NCI-H82 treated with DMSO at 0.1 percent for 48 hours (cell line): ENCODE data around the gene SHMT2.

Experiments
- DNase-seq: peaks from one replicate; lab custom pipeline; 2025; ENCODE audit not compliant: unreplicated experiment; lab: John Stamatoyannopoulos, UW

SHMT2 gene

DNA sequence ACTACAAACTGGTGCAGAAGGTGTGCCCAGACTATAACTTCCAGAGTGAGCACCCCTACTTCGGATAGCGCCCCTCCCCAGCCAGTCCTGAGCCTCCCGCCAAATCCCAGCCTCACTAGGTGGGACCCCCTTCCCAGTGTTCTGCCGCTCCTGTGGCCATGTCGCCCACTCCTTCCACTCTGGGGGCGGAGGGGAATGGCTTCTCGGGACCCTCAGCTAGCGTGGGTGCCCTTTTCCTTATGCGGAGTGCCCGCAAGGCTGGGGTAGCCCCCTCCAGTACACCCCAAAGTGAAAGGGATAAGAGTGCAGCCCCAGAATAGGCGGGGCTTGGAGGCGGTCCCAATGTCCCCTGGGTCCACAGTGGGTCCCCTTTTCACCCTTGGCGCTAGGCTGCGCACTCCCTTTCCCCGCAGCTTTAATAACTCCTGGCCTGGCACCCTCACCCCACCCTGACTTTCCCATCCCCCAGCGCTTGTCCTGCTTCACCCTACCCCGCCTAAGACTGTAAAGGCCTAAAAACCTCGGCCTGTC is 3.8 kb upstream of the SHMT2 start:
- no peak for DNase-seq

DNA sequence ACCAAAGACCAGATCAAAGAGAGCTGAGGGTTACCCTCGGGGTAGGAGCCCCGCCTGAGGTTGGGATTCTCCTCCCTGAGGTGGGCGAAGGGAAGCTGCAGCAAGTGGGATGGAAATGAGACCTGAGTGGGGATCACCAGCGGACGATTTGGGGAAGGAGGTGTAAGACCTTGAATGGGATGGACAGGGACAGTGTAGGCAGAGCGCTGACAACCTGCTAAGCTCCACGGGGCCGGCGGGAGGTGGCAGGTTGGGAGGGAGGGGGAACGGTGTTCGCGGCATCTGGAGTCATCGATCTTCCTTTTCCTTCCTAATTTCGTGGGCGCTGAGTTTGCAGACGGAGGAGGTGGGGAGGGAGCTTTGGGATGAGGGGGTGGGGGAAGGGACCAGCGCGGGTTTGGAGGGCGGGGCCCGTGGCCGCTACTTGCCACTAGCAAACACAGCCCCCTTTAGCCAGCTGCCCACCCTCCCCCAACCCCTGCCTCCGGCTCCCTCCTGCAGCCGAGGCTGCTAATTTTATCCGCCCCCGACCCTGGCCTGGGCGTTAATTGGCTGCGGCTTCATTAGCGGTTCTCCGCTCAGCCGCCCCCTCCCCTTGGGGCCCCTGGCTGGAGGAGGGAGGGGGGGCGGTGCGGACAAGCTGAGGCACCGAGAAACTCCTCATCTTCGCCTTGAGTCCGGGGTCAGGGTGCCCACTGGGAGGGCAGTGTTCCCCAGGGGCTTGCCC is 2.8 kb upstream of the SHMT2 start:
- DNase-seq, result peak; percentile 84

DNA sequence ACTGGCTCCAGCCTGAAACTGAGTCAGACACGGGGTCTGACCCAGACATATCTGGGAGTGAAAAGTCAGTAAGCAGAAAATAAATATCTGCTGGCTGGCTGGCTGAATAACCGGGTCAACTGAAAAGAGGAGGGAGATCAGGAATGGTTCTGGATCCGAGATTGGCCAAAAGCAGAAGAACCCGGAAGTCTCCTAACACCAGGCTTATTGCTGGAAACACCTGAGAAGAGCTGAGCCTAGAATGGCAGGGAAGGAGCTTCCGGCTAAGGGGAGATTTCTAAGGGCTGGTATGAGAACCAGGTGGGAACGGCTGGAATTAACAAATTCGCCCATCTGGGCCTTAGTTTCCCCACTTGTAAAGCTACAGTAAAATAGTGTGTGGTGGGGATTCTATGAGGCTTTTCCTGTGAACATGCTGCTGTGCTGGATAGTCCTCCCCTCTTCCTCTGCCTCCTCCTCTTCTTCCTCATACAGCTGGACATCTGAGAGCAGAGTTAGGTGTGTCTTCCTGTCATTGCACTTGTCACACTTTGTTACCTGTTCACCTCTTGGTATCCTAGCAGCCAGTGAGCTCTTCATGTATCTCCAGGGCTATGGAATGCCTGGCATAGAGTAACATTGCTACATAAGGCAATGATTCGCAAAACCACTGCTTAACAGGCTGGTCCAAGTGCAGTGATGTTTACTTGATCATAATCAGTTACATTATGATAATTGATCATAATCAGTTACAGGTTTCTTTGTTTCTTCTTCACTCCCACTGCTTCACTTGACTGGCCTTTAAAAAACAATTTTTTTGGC is 2.0 kb upstream of the SHMT2 start:
- DNase-seq, result no peak

DNA sequence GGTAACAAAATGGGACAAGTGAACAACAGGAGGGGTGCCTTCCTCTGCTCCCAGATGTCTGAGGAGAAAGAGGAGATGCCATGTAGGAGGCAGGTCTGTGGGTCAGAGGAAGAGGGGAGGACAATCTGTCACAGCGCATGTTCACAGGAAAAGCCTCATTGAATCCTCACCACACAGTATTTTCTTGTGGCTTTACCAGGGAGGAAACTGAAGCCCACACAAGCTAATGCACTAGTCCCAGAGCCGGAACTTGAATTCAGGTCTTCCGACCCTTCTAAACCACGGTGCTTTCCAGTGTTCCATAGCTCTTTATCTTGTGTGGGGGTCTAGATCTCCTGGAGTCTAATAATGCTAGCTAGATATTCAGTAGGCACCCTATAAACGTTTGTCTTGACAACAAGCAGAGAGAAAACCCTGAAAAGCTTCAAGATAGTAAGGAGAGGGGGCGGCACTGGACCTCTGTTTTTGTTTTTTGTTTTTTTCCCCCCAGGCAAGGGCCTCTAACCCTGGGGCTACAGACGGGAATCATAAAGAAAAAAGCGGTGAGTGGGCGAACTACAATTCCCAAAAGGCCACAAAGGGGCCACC is 371 bp upstream of the SHMT2 start:
- DNase-seq, result no peak

DNA sequence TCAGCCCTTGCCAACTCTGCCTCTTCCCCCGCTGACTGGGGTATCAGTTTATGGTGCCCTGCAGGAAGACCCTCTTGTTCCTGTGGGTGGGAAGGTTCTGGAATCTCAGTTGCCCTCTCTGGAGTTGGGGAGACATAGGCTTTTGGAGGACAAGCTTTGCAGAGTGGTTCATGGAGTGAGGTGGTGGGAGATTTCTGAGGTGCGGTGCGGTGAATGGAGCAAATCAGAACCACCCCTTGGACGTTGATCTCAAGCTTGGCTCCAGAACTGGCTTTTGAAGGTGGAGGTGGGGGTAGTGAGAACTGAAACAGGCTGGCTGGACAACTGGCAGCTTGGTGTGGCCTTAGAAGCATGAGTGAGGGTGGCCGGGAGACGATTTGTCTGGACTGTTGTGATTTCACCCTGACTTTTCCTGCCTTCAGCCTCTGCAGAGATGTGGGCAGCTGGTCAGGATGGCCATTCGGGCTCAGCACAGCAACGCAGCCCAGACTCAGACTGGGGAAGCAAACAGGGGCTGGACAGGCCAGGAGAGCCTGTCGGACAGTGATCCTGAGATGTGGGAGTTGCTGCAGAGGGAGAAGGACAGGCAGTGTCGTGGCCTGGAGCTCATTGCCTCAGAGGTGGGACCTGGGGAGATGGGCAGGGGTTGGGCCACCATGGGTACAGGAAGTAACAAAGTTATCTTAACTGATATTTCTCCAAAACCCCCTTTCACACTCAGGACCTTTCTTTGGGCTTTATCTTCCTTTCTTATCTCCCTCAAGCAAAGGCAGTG is 1.1 kb downstream of the SHMT2 start:
- DNase-seq, result no peak

DNA sequence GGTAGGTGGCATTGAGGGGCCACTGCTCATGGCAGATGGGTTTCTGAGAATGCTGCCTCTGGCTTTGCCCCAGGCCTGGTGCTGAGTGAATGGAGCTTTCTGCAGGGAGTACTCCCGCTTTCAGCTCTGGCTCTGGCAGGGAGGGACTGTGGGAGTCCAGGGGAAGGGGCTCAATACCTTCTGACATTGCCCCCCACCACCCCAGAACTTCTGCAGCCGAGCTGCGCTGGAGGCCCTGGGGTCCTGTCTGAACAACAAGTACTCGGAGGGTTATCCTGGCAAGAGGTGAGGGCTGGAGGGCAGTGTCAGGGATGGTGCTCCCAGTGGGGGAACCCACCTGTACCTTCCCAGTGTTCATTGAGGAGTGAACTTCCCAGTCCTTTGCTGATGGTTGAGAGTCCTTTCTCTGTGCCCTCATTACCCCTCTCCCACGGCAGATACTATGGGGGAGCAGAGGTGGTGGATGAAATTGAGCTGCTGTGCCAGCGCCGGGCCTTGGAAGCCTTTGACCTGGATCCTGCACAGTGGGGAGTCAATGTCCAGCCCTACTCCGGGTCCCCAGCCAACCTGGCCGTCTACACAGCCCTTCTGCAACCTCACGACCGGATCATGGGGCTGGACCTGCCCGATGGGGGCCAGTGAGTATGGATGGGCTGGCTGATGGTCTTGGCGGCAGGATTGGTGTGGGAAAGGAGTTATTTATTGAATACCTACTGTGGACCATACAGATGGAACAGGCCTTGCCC is 1.9 kb downstream of the SHMT2 start:
- DNase-seq, result no peak

DNA sequence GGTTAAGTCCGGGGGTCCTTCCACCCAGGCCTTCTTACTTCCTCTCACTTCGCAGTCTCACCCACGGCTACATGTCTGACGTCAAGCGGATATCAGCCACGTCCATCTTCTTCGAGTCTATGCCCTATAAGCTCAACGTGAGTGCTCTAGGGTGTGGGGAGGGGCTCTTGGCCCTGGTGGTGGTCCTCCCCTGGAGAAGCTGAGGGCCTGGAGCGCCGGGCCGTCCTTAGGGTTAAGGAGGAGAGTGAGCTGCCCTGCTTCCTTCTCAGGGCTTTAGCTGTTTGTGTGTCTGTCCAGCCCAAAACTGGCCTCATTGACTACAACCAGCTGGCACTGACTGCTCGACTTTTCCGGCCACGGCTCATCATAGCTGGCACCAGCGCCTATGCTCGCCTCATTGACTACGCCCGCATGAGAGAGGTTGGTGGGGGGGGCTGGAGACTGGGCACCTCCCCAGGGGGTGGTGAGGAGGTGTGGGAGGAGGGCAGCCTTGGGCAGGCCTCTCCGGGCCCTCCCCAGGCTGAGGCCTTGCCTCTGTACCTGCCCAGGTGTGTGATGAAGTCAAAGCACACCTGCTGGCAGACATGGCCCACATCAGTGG is 2.7 kb downstream of the SHMT2 start:
- no peak for DNase-seq

DNA sequence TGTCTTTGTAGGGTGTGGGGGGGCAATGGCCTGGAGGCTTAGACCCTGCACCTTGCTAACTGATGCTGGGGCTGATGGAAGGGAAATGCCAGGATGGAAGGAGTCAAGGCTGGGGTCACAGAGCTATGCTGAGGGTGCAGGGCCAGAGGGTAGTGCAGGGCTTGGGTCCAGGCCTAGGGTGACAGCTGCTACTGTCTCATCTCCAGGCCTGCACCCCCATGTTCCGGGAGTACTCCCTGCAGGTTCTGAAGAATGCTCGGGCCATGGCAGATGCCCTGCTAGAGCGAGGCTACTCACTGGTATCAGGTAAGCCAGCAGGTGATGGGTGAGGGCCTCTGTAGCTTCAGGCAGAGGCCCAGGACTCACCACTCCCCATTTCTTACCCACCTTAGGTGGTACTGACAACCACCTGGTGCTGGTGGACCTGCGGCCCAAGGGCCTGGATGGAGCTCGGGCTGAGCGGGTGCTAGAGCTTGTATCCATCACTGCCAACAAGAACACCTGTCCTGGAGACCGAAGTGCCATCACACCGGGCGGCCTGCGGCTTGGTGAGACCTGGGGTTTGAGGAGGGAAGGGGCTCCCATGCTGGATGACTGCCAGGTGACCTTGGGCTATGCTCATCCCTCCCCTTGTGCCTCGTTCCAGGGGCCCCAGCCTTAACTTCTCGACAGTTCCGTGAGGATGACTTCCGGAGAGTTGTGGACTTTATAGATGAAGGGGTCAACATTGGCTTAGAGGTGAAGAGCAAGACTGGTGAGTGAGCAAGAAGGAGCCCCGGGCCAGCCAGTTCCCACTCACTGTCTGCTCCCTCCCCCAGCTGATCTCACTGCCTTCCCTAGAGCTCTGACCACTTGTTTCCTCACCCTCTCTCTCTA is 4.1 kb downstream of the SHMT2 start:
- DNase-seq, result no peak

DNA sequence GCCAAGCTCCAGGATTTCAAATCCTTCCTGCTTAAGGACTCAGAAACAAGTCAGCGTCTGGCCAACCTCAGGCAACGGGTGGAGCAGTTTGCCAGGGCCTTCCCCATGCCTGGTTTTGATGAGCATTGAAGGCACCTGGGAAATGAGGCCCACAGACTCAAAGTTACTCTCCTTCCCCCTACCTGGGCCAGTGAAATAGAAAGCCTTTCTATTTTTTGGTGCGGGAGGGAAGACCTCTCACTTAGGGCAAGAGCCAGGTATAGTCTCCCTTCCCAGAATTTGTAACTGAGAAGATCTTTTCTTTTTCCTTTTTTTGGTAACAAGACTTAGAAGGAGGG is 4.7 kb downstream of the SHMT2 start:
- DNase-seq, result no peak

DNA sequence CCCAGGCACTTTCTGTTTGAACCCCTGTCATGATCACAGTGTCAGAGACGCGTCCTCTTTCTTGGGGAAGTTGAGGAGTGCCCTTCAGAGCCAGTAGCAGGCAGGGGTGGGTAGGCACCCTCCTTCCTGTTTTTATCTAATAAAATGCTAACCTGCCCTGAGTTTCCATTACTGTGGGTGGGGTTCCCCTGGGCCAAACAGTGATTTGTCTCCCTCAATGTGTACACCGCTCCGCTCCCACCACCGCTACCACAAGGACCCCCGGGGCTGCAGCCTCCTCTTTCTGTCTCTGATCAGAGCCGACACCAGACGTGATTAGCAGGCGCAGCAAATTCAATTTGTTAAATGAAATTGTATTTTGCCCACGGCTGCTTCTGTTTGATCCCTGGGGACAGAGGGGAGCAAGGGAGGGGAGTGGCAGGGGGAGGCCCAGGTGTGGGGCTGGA is 5.1 kb downstream of the SHMT2 start:
- DNase-seq, result no peak

DNA sequence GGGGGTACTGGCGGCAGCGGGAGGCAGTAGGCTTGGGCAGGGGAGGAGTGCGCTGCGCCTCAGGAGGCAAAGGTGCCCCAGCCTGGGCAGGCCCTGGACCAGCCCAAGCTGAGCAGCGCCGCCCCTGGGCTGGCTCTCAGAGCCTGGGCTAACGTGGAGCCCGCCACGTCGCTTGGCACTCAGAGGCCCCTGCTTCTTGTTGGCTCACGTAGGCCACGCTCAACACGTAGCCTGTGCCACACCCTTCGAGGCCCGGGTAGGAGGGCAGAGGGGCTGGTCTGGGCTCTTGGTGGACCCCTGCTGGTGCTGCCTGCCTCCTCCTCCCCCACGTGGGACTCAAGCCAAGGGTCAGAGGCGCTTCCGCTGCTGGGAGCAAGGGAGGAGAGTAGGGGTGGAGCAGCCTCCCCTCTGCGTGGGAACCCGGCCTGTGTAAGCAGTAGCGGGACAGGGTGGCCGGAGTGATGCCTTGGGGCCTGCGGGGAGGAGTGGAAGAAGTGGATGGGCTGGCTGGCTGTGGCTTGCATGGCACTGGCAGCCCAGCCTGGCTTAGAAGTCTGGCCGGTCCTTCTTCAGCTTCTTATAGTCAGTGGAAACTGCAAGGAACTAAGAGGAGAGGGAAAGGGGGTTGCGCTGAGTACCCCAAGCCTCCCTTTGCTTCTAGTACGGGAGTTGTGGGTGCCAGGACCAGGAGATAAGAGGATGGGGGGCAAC is 5.7 kb downstream of the SHMT2 start:
- no peak for DNase-seq

DNA sequence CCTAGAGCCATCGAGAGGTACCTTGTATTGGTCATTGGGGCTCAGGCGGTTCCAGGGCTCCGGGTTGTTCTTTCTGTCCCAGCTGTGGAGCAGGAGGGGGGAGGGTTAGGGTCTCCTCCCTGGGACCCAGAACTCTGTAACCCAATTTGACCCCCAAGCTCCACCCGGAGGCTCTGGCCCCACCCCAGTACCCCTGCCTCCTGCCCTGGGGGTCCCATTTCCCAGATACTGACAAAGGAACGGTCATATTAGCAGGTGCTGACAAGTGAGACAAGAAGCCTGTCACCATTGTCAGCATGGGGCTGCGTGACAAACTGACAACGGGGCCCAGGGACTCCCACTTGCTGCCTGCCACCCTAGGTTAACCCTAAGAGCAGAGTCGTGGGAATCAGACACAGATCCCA is 6.2 kb downstream of the SHMT2 start:
- DNase-seq, result no peak

DNA sequence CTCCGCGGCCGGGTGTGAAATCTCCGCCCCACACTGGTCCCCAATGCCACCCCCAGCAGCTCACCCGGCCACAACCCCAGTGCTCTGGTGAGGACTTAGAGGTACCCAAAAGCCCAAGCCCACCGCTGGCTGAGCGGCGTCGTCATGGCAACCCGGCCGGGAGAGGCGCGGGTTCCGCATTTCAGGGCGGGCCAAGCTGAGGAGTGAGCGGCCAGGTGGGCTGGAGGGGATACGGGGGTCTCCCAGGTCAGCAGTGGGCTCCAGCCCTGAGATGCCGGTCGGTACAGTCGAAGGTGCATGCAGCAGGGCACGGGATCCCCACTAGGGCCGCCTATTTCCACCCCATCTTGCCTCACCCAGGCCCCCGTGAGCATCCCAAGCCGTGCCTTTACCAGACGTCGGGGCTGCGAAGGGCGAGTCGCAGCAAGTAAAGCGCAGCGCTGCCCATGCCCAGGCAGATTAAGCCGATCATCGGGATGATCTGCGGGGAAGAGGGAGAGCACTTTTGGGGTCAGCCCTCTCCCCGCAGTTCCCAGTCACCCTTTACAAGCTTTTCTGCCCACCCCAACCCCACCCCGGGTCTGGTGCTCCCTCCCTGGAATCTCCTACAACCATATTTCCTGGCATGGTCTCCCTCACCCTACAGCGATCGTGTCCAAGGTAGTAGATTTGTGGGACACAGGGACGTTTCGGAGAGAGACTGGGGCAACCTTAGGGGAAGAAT is 6.9 kb downstream of the SHMT2 start:
- DNase-seq, result no peak

DNA sequence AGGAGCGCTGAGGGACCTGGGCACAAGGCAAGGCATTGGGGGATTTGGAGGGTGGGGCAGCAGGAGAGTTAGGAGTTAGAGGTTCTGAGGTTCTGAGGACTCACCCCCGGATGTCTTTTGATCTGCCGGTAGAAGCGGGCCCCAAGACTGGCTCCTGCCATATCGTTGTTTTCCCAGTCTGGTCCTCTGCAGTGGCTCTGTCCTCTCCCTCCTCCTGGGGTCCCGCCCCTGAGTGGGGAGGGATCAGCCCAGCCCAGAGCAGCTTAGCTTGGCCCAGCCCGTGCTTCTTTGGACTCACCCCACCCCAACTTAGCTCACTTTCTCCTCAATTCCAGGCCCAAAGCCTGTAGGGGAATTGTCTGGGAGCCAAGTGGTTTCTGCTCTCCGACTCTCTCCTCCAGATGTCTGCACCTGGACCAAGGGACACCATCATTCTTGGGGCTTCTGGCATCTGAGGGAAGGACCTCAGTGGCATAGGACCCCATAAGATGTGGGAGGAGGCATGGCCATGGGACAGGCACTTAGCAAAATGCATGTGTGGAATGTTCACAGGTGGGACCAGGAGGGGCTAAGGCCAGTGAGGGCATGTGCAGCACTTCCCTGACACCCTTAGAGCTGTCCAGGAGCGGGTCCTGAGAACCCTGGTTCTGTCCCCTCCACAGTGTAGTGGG is 7.5 kb downstream of the SHMT2 start:
- no peak for DNase-seq

DNA sequence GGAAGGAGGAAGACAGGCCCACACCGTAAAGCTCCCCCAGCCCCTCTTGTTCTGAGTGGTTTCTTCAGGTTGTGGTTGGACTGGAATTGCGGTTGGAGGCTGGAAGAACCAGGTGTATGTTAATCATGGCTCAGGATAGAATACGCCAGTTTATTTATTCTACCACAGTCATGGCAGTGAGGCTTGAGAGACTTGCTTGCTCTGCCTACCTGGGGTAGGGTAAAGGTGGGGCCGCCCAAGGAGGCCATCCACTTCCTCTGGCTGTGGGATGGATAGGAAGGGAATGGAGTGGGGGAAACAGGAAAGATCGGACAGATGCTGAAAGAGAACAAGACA is 8.1 kb downstream of the SHMT2 start:
- no peak for DNase-seq

DNA sequence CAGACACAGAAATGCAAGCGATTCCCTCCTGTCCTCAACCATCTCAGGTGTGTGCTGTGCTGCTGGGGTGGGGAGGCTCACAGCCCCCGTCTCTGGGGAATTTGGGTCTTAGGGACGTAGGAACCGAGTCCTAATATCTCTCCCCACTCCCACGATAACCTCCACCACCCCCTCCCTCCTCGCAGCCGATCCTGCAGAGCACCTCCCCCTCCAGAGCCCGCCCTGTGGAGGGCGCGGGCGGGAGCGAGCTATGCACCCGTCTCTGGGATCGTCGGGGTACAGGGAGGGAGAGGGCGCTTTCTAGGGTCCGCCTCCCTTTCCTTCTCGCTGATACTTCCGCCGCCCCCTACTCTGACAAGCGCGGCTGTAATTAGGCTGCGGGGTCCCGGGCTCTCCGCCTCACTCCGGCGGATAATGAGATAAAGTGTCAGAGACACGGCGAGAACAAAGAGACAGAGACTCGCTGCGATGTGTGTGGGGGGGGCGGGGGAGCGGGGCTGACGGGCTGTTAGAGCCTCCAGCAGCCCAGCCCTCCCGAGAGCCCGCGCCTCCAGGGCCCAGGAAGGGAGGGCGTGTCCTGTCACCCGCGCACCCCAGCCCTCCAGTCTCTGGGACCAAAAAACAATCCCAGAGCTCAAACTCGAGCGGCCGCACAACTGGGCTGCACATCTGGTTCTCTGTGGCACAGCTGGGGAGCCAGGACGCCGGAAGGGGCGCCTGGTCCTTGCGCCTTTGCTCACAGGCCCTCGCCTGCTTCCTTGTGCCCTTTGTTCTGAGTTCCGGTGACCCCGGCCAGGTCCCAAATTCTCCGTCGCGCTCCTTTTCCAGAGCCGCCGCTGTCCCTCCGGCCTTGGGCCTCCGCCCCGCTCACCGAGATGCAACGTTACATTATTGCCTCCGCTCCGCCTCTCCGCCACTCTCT is 8.7 kb downstream of the SHMT2 start:
- peak; percentile 36 for DNase-seq
